GM21717 (cell line): ENCODE results near the gene OR6K6.

Experiments used
- ATAC-seq: cut with Tn5 transposase; IDR thresholded peaks from one replicate; pipeline ENCODE4 v1.9.1; 2021; ENCODE audit warnings: mild to moderate bottlenecking, moderate library complexity; ENCODE audit not compliant: unreplicated experiment

OR6K6 gene

GRCh38 chr1:158754420-158754819, at the start of gene OR6K6:
Gene OR6K6 (plus strand): TSS chr1:158754720. CDS start chr1:158754888, 168 bp downstream.
- ATAC-seq = no peak

GRCh38 chr1:158706096-158706495, 48.4 kb upstream of the OR6K6 start:
- ATAC-seq = no peak

- ATAC-seq = no peak
These were observed 43.4 kb upstream of the OR6K6 start for GRCh38 chr1:158711098-158711497.

GRCh38 chr1:158714754-158715153, 39.8 kb upstream of the OR6K6 start:
- ATAC-seq = no peak

- ATAC-seq = no peak
These were observed 38.2 kb upstream of the OR6K6 start for GRCh38 chr1:158716335-158716734.

GRCh38 chr1:158717344-158717743, 37.2 kb upstream of the OR6K6 start:
- no peak for ATAC-seq

- no peak for ATAC-seq
These were observed 34.9 kb upstream of the OR6K6 start for GRCh38 chr1:158719664-158720063.

GRCh38 chr1:158720620-158721019, 33.9 kb upstream of the OR6K6 start, which contains the start of gene OR6K3:
Gene OR6K3 (minus strand): TSS chr1:158720720. CDS start chr1:158718115, 2,605 bp downstream.
- ATAC-seq = no peak

GRCh38 chr1:158724442-158724841, 30.1 kb upstream of the OR6K6 start:
- ATAC-seq = no peak

GRCh38 chr1:158728510-158729225, 25.9 kb upstream of the OR6K6 start:
- no peak for ATAC-seq

GRCh38 chr1:158730453-158730852, 24.1 kb upstream of the OR6K6 start:
- no peak for ATAC-seq

GRCh38 chr1:158731707-158732106, 22.8 kb upstream of the OR6K6 start:
- ATAC-seq = no peak

GRCh38 chr1:158732524-158732923, 22.0 kb upstream of the OR6K6 start:
- ATAC-seq = no peak

- ATAC-seq = no peak
These were observed 18.7 kb upstream of the OR6K6 start for GRCh38 chr1:158735848-158736247.

GRCh38 chr1:158752155-158752712, 2.3 kb upstream of the OR6K6 start:
- ATAC-seq = no peak

GRCh38 chr1:158771950-158772866, 17.7 kb downstream of the OR6K6 start, which contains the start of gene OR6N1:
Gene OR6N1 (minus strand): TSS chr1:158772195. CDS start chr1:158766682, 5,513 bp downstream.
- ATAC-seq = no peak

GRCh38 chr1:158781104-158781503, 26.6 kb downstream of the OR6K6 start, which contains the start of gene OR6N2:
Gene OR6N2 (minus strand): TSS chr1:158781204. CDS start chr1:158777635, 3,569 bp downstream.
- no peak for ATAC-seq

- no peak for ATAC-seq
These were observed 39.1 kb downstream of the OR6K6 start for GRCh38 chr1:158793604-158794003.

- ATAC-seq = no peak
These were observed 39.7 kb downstream of the OR6K6 start for GRCh38 chr1:158794247-158794646.

GRCh38 chr1:158798531-158798930, 44.0 kb downstream of the OR6K6 start:
- ATAC-seq = no peak

GRCh38 chr1:158799689-158800088, 45.2 kb downstream of the OR6K6 start:
- no peak for ATAC-seq
